HG03342 (cell line): ENCODE results near the gene PODN.

Experiments used
- ATAC-seq: cut with Tn5 transposase; IDR thresholded peaks from one replicate; pipeline ENCODE4 v1.9.1; 2021; ENCODE audit warnings: mild to moderate bottlenecking, moderate library complexity; ENCODE audit not compliant: unreplicated experiment

Gene PODN

DNA sequence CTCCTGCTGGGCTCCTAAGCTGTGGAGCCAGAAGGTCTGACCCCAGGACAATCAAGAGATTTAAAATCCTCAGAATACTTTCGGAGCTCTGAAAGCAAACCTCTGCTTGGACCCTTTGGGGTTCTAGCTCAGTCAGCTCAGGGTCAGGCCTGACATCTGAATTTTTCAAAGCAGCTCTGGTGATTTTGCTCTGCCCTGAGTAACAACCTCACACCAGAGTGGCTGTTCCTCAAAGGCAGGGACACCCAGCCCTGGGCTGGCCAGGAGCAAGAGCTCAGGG is 68.5 kb downstream of the PODN start:
- ATAC-seq, result no peak

DNA sequence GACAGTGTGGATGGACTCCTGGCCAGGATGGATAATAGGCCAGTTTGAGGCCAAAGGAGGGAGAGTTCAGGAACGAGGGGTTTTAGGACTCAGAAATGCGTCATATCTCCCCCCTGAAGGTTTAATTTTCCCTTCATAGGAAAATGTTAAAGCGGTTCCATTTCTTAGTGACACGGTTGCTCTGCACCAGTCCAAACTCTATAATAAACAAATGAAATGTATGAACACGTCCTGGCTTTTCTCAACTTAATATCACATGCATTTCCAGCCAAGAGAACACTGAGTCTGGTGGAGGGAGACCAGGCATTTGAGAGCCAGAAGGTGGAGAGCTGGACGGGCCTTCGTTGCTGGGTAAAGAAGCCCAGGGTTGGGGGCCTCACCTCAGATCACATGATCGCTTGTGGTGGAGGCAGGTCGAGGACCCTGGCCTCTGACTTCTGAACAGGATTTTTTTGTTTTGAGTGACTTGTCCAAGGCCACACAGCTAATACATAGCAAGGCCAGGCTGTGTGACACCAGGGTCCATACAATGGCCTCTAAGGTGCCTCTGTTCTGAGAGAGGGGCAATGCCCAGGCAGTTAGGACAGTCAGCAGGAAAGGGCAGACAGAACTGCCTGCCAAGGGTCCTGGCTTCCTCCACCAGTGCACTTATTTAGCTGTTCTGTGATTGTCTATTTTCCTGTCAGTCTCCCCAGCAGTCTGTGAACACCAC is 69.0 kb downstream of the PODN start:
- no peak for ATAC-seq

DNA sequence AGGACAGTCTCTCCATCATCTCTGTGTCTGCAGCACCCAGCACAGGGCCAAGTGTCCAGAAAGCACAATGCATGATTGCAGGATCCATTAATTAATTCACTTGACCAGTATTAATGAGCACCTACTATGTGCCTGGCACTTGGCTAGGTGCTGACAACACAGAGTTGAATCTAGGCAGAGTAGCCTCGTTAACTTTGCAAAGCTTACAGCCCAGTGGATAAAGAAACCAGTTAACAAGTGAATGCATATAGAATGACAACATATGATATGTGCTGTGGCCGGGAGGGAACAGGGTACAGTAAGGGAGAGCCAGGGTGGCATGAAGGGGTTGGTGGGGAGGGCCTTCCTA is 69.6 kb downstream of the PODN start:
- ATAC-seq, result no peak

DNA sequence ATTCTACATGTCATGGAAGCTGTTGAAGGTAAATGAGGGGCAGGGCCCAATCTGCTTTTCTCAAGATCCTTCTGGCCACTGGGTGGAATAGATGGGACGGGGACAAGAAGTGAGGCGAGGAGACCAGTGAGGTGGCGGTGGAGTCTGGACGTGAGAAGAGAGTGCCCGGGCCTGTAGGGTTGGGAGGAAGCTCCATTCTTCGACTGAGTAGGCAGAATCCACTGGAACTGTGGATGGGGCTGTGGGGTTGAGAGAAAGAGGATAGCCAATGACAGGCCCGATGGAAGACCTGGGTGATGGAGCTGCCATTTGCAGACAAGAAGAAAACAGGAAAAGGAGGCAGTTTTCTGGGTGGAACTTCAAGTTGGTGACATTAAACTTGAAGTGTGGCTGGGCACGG is 70.2 kb downstream of the PODN start:
- no peak for ATAC-seq

DNA sequence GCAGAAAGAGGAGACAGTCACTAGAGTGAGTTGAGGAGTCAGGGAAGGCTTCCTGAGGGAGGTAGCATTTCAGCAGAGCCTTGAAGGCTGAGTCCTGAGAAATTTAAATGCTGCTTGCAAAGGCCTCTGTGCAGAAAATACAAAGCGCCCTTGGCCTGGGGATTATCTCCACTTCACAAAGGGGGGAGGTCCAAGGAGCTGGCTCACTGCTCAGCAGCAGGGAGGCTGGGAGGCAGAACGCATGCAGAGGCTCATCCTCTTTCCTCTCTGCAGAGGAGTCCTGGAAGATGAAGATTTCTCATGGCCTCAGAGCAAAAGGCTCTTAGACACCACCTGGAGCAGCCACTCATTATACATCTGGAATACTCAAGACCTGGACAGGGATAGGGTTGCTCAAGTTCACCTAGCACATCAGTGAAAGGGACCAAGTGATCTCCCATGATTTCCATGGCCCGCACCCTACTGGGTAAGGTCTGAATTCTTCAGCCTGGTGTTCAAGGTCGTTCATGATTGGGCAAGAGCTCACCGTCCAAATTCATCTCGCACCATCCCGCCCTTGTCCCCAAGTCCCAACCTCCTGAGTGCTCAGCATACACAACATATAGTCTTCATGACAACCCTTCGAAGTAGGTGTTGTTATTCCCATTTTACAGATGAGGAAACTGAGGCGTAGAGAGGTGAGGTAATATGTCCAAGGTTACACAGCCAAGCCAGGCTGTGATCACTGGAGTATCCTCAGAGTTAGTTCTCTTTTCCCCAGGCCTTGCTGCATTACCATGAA is 71.4 kb downstream of the PODN start:
- ATAC-seq, result no peak

DNA sequence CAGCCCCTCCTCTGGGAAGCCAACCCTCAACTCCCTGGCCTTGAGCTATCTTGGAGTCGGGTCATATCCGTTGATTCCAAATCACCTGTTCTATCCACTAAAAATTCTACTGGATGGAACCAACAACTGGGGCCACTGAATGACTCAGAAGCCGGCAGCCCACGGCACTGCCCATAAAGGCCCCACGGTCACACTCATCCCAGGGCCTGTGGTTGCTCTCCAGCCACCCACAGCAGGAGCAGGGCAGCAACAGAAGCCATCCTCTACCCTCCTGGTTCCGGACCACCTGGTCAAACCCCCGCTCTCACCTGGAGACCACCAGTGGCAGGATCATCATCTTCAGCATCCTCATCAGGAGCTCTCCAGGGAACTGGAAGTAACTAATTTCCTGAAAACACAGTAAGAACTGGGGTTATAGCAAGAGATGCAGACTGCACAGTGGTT is 72.1 kb downstream of the PODN start:
- no peak for ATAC-seq
